Non-pigmented ciliary epithelial cell (primary cell): Measurements from ENCODE around the gene ANXA2R.

ENCODE experiments used
- DNase-seq: peaks from one replicate; pipeline ENCODE4 v3.0.0-alpha.2; 2010; ENCODE audit warnings: low read depth

Gene ANXA2R

GRCh38 chr5:43000111-43000840 is 39.8 kb downstream of the ANXA2R start:
- DNase-seq = no peak

- DNase-seq = no peak
Measured at GRCh38 chr5:42995360-42995751, 44.8 kb downstream of the ANXA2R start.

GRCh38 chr5:42994555-42995359 is 45.4 kb downstream of the ANXA2R start:
- peak; percentile 72 for DNase-seq

- DNase-seq = no peak
Measured at GRCh38 chr5:42994246-42994554, 45.9 kb downstream of the ANXA2R start.

- DNase-seq = no peak
Measured at GRCh38 chr5:42993516-42994245, 46.4 kb downstream of the ANXA2R start.

GRCh38 chr5:42992088-42992879 is 47.8 kb downstream of the ANXA2R start:
- no peak for DNase-seq

GRCh38 chr5:42991404-42992087 is 48.6 kb downstream of the ANXA2R start:
- DNase-seq = no peak

GRCh38 chr5:42990892-42991291 is 49.2 kb downstream of the ANXA2R start:
- DNase-seq = no peak
